Measurements from ENCODE around the gene CORO2B. TPM values are rescaled to one million over a fixed set of nuclear protein-coding genes. Genes with fewer than 3 reads are reported as not detected.

The CORO2B gene
- total RNA-seq, 4 donors from 2014 or later = 0.70 to 9.1 (median 1.7) TPM

- no peaks in the 10 kb centered on the region for H3K9me3 ChIP-seq
- no peaks in the 10 kb centered on the region for H3K4me1 ChIP-seq
- H3K27ac ChIP-seq = no peak overlapping the region
- H3K27me3 ChIP-seq = no peaks in the 10 kb centered on the region
- peak in 1 of 3 donors; percentile 27 for DNase-seq
- no peak for TF ChIP-seq POLR2A (IDR thresholded peaks at IDR 0.05)
- TF ChIP-seq CTCF (IDR thresholded peaks at IDR 0.05) = no peak
- H3K36me3 ChIP-seq = no peaks in the 10 kb centered on the region
- no peak overlapping the region for H3K4me3 ChIP-seq
Measured at GRCh38 chr15:68763063-68763462, 184.3 kb downstream of the CORO2B start.

- Histone ChIP-seq H3K27ac (no peak overlapping the region), H3K27me3 (no peaks in the 10 kb centered on the region), H3K4me1 (no peaks in the 10 kb centered on the region), H3K4me3 (no peak overlapping the region), H3K36me3 (no peaks in the 10 kb centered on the region), H3K9me3 (no peaks in the 10 kb centered on the region)
- TF ChIP-seq POLR2A (IDR thresholded peaks at IDR 0.05) (no peak), CTCF (IDR thresholded peaks at IDR 0.05) (no peak)
- DNase-seq = no peak
Measured at GRCh38 chr15:68764090-68764489, 185.3 kb downstream of the CORO2B start.

- DNase-seq = no peak
- Histone ChIP-seq H3K4me3 (no peak overlapping the region), H3K27me3 (no peaks in the 10 kb centered on the region), H3K27ac (no peak overlapping the region), H3K4me1 (no peaks in the 10 kb centered on the region), H3K9me3 (no peaks in the 10 kb centered on the region), H3K36me3 (no peaks in the 10 kb centered on the region)
- TF ChIP-seq POLR2A (IDR thresholded peaks at IDR 0.05) (no peak), CTCF (IDR thresholded peaks at IDR 0.05) (no peak)
Measured at GRCh38 chr15:68765602-68766368, 187.0 kb downstream of the CORO2B start.

GRCh38 chr15:68767833-68768232 lies 189.0 kb downstream of the CORO2B start:
- H3K27ac ChIP-seq = no peak overlapping the region

GRCh38 chr15:68768321-68768720 lies 189.5 kb downstream of the CORO2B start:
- TF ChIP-seq CTCF (IDR thresholded peaks at IDR 0.05) (no peak), POLR2A (IDR thresholded peaks at IDR 0.05) (no peak)
- Histone ChIP-seq H3K36me3 (no peaks in the 10 kb centered on the region), H3K27me3 (no peaks in the 10 kb centered on the region)

More at GRCh38 chr15:68767833-68768232, 189.0 kb downstream of the CORO2B start:
- no peak for DNase-seq
- H3K4me3 ChIP-seq = no peak overlapping the region
- H3K9me3 ChIP-seq = no peaks in the 10 kb centered on the region
- H3K27me3 ChIP-seq = no peaks in the 10 kb centered on the region
- TF ChIP-seq CTCF (IDR thresholded peaks at IDR 0.05) (no peak), POLR2A (IDR thresholded peaks at IDR 0.05) (no peak)
- no peaks in the 10 kb centered on the region for H3K36me3 ChIP-seq
- no peaks in the 10 kb centered on the region for H3K4me1 ChIP-seq

More at GRCh38 chr15:68768321-68768720, 189.5 kb downstream of the CORO2B start:
- Histone ChIP-seq H3K4me1 (no peaks in the 10 kb centered on the region), H3K4me3 (no peak overlapping the region), H3K27ac (no peak overlapping the region), H3K9me3 (no peaks in the 10 kb centered on the region)
- no peak for DNase-seq

Measured in Peyer's patch (tissue), 4 donors.